B cell (primary cell): ENCODE results near the gene RBMS3.

ENCODE experiments used
- CTCF ChIP-seq: fragments of 200-600 bp; IDR thresholded peaks from one replicate; pipeline ENCODE4 v1.8.0; 2022; ENCODE audit warnings: antibody characterized with exemption, mild to moderate bottlenecking
- EZH2 ChIP-seq: IDR thresholded peaks from 2 replicates; pipeline ENCODE4 v1.6.1; 2012; ENCODE audit warnings: borderline replicate concordance, low read depth, mild to moderate bottlenecking, moderate library complexity, low read length; ENCODE audit not compliant: insufficient read depth, poor library complexity, severe bottlenecking

GRCh38 chr3:29933802-29934490, 653.1 kb downstream of the RBMS3 start:
- no peak for TF ChIP-seq CTCF
- no peak for TF ChIP-seq EZH2
